MM.1S (cell line): Measurements from ENCODE around the gene DPP9.

ENCODE experiments used
- EZH2 ChIP-seq: fragments of 300-600 bp; sonication (generic); optimal IDR thresholded peaks from 2 replicates; pipeline ENCODE3; 2017; ENCODE audit warnings: low read depth, mild to moderate bottlenecking, antibody characterized with exemption, low read length, mixed read lengths
- TF ChIP-seq, protein P1 (sequence below): fragments of 300-600 bp; sonication (generic); IDR thresholded peaks from 2 replicates; pipeline ENCODE4 v1.5.1; 2016; ENCODE audit warnings: antibody characterized with exemption, low read length, mixed read lengths

DNA sequence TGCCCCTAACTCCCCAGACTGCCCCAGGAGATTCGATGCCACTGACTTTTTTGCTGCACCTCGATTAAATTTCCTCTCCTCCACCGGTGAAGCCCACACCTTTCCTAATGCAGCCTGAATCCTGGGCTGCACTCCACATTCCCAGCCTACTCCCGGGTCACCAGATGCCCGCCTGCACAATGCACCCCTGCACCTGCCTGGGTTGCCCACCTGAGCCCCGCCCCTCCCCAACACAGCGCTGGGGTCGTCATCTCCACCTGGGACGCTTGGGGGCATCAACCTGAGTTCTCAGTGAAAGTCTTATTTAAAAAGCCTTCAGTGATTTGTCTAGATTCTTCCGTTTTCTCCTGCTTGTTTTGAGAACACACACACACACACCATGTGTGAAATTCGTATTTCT, 24.5 kb upstream of the DPP9 start:
- TF ChIP-seq, protein P1, sequence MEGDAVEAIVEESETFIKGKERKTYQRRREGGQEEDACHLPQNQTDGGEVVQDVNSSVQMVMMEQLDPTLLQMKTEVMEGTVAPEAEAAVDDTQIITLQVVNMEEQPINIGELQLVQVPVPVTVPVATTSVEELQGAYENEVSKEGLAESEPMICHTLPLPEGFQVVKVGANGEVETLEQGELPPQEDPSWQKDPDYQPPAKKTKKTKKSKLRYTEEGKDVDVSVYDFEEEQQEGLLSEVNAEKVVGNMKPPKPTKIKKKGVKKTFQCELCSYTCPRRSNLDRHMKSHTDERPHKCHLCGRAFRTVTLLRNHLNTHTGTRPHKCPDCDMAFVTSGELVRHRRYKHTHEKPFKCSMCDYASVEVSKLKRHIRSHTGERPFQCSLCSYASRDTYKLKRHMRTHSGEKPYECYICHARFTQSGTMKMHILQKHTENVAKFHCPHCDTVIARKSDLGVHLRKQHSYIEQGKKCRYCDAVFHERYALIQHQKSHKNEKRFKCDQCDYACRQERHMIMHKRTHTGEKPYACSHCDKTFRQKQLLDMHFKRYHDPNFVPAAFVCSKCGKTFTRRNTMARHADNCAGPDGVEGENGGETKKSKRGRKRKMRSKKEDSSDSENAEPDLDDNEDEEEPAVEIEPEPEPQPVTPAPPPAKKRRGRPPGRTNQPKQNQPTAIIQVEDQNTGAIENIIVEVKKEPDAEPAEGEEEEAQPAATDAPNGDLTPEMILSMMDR, result no peak
- no peak for TF ChIP-seq EZH2
